NCI-H774 (cell line): ENCODE data around the gene APAF1.
"Not testable (repeated sequence)": the region's sequence is repeated elsewhere in the genome, so short reads cannot be mapped to it uniquely, and the experiment has no call there.

Experiments
- DNase-seq: peaks from one replicate; lab custom pipeline; 2025; lab: John Stamatoyannopoulos, UW

Gene APAF1

GRCh38 chr12:98727196-98727595 is 82.1 kb downstream of the APAF1 start:
- no peak for DNase-seq

DNA sequence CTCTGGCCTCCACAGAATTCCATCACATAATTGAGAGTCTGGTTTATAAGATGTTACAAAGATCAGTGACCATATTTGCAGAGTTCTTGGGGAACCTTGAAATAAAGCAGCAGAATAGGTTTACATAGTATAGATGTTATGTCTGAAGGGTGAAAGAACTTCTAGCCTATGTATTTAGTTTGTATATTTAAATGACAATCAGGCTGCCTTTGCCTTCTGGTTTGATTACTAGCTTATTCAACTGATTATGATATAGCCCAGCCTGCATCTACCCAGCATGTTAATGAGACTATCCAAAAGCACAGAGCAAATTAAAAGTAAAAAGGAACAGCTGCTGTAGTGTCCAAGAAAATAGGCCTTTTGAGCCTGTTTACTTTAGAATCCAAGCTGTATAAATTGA is 85.3 kb downstream of the APAF1 start:
- DNase-seq: no peak

GRCh38 chr12:98733667-98734350 is 88.7 kb downstream of the APAF1 start:
- no peak for DNase-seq

DNA sequence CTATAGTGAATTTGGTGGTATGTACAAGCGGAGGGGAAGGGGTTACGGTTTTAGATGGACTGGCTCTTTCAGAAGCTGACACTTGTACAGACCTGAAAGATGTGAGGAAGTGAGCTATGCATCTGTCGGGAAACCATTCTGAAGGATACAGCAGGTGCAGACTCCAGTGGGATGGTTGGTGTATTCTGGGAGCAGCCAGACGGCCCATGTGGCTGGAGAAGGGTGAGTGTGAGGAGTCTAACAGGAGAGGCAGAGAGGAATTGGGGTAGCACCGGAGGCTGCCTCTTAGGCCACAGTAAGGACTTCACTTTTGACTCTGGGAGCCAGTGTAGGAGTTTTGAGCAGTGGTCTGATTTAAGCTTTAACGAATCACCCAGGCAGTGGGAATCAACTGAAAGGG is 90.7 kb downstream of the APAF1 start:
- no peak for DNase-seq

DNA sequence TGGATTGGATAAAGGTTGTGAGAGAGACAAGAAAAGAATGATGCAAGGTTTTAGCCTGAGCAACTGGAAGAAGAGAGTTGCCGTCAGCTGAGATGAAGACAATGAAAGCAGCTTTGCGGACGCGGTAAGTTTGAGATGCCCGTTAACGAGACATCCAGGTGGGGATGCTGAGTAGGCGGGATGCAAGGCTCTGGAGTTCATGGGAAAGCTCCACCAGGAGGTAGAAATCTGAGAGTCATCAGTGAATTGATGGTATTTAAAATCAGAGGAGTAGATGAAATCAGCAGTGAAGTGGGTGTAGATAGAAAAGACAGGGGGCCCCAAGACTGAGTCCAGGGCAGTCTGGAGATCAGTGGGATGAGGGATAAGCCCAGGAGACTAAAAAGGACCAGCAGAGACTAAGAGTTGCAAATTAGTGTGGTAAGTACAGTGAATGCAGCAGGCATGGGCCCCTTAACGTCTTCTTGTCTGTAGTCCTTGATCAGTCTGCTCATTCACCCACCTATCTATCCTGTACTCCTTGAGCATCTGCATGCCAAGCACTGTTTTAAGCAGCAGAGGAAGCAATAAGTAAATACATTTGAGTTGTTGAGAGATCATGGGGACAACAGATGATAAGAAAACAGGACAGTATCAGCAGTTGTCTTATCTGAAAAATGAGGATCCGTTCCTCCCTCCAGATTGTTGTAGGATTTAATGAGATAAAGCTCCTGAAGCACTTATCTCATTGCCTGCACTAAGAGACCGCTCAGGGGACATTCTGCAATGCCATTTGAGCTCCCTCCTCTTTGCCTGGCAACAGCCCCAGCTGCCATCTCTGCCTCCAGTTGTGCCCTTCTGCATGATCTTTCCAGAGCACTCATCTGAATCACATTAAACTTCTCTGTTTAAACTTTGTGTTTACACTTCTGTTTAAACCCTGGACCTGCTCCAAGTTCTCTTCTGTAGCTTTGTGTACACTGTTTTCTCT is 91.5 kb downstream of the APAF1 start:
- peak; percentile 54 for DNase-seq

DNA sequence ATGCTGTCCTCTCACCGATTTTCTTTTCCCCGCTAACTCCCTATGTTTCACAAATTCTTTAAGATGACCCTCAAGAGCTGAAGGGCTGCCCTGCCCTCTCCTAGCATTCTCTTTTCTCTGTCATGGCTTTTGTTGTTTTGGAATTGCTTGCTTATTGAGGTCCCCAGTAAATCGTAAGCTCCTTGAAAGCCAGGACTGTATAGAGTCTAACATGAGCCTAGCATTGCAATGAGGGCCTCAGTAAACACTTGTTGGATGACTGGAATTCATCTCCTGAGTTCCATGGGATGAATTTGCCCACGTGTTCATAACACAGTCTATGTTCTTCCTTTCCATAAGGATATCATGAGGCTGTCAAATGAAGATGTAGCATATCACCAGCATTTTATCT is 92.2 kb downstream of the APAF1 start:
- no peak for DNase-seq

- no peak for DNase-seq
Observed at GRCh38 chr12:98738002-98738401, 92.9 kb downstream of the APAF1 start.

DNA sequence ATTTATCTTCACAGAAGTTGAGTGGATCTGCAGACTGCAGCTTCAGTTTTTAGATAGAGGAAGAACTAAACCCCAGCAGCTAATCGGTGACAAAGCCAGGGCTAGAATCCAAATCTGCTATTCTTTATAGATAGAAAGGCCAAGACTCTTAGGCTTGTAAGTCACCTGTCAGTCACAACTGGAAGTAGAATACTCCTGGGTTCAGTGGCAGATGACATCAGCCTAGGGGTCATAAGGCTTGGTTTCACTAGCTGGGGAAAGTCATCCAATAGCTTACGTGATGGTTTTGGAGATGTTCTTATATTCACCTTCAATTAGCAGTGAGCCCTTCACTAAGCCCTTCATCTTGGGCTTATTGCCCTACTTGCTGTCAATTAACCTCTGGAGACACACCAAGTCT is 93.4 kb downstream of the APAF1 start:
- DNase-seq: no peak

- DNase-seq: no peak
Observed at GRCh38 chr12:98740751-98741150, 95.7 kb downstream of the APAF1 start.

GRCh38 chr12:98741196-98741555 is 96.1 kb downstream of the APAF1 start:
- DNase-seq: no peak

DNA sequence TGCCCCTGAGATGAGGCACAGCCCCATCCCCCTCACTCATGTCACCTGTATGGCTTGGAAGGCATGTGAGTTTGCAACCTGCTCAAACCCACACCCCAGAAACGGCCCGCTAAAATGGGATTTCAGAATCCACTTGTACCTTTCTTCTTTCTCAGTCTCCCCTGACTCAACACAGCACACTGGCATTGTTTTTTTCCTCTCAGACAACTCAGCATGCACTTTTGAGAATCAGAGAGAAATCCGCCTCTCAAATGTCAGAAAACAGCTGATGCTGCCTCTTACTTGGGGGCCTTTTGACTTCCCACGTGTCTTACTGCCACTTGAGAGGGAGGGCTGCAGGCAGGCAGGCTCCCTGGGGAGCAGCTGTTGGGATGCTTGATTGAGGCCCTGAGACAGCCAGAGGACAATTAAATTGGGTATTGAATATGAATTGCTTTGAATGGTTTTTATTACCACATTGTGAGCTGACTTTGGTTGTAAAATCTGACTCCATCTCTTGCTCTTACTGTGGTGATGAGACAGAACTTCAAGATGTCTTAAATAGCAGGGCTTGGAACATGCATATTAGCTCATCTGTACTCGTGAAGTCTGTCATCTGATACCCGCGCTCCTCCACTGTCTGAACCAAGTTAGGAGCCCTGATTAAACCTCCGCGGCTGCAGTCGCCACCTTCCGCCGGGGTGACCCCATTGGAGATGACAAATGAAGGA is 96.6 kb downstream of the APAF1 start:
- no peak for DNase-seq

DNA sequence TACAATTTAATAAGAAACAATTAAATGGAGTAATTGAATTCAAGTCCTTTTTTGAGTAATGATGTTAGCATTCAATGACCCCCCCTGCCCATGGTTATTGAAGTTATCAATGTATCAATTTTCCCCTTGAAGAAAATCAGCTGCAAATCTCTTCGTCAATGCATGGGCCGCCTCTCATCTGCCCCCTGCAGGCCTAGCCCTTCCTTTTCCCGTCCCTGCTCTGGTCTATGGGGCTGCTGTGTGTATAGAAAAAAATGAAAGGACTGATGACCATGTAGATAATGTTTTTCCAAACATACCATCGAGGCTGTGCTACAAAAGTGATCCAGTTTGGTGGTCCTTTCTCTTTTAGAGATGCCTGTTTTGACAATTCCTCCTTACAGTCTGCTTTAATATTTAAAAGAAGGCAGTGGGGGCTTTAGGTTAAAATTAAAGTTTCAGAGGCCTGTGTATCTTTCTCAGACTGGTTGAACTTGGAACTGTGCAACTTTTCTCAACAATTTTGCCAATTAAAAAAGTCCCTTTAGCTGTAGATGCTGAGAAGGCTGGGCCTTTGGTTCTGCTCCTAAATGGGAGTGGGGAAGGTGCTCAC is 98.4 kb downstream of the APAF1 start:
- DNase-seq: no peak

- DNase-seq: no peak
Observed at GRCh38 chr12:98744680-98745079, 99.6 kb downstream of the APAF1 start.

DNA sequence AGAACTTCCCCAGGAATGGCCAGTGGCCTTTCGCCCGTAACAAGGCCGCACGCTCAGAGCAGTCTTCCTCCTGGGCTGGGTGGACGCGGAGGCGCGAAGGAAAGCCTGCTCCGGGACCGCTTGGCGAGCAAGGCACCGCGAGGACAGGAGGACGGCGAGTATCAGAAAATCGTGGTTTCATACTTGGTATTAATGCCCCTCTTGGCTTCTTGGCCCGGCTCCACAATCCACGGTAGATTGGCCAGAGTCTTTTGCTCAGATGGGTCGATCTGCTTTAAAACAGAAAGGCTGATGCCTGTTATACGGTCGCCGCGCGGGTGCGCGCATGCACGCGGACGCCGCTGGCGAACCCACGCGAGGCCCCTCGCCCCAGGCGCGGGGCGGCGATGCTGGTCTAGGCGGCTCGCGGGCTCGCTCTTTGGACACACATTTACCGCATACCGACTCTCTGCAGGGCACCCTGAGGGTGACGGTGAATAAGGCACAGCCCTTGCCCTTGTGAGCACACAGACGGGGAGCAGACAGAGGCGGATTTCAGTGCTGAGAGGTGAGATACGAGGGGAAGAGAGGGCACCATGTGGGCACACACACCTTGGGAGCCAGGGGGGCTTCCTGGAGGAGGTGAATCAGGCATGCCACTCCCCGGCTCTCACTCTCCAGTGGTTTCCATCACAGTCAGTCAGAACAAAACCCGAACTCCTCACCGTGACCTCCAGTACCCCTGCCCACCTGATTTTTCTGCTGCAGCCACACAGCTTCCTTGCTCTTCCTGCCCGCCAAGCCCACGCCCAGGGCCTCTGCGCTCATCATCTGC is 100.7 kb downstream of the APAF1 start:
- DNase-seq: no peak

DNA sequence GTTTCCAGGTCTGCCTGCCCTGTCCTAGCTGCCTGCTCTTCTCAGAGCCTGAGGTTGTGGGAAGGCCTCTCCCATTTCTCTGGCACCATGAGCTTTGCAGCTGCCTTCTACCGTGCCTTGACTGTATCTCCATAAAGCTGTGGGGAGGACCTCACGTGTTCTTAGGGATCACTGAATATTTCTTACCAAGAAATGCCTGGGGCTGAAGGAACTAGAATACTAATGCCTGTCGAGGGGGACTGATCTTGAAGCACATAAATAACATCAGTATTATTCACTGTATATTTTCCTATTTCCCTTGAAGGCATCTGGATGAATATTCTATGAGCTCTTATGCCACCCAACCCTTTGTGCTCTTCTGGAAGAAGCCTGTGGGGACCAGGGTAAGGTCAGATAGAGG is 103.4 kb downstream of the APAF1 start:
- DNase-seq: no peak

GRCh38 chr12:98750511-98750910 is 105.4 kb downstream of the APAF1 start:
- no peak for DNase-seq

DNA sequence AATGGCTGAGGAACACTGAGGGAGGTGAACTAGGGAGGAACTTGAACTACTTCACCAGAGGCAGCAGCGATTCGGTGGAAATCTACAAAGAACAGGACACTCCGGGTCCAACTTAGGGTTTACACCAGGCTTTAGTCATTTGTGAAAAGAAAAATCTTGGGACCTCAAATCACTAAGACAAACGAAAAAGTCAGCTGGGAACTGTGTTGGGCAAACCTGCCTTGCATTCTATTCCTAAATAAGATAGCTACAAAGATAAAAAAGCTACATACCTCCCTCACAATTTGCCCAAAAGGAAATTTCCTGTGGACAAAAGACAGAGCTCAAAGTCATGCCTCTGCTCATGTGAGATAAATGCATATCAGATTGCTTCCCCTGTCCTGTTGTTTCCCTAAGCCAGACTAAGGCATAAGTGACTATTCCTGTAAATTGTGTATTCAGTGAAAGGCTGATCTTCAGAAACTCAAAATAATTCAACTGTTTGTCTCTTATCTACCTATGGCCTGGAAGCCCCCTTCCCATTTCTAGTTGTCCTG is 106.6 kb downstream of the APAF1 start:
- no peak for DNase-seq

DNA sequence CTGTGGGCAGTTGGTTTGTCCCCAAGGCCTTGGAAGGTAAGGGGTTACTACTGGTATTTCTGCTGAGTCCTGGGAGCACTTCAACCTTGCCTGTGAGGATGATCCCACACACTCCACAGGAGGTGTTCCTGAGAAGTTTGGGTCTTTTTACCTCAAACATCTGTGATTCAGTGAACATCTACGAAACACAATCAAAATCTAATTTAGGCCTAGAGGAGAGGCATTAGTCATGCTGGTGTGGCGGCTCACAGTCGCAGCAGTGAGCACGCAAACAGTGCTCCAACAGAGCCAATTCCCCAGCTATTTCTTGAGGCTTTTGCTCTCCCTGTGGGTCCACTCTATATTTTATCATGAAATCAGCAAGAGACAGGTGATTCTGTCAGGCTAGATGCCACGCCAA is 107.6 kb downstream of the APAF1 start:
- no peak for DNase-seq

DNA sequence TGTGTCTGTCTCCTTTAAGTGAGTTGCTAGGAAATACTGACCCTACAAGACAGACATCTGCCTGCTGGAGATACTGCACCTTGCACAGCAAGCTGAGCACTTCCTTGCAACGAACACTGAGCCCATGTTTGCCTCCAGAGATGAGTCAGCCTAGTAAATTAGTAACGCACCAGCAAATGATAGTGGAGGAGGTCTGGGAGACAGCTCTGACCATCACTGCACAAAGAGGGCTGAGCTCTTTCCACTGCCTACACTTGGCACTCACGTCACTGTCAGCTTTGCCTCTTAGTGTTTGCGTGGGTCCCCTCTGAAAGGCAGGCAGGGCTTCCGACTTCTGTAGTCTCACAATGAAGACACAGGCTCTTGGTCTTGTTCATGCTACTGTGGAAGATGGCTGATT is 109.0 kb downstream of the APAF1 start:
- no peak for DNase-seq

DNA sequence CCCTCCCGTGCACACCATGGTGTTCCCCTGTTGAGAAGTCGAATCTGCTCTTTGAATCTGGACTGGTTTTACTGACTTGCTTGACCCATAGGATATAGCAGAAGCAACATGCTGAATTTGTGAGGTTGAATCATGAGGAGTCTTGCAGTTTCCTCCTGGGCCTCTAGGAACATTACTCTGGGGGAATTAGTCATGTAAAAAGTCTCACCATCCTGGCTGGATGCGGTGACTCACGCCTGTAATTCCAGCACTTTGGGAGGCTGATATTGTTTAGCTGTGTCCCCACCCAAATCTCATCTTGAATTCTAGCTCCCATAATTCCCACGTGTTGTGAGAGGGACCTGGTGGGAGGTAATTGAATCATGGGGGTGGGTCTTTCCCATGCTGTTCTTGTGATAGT is 110.8 kb downstream of the APAF1 start:
- DNase-seq: not testable (repeated sequence)

DNA sequence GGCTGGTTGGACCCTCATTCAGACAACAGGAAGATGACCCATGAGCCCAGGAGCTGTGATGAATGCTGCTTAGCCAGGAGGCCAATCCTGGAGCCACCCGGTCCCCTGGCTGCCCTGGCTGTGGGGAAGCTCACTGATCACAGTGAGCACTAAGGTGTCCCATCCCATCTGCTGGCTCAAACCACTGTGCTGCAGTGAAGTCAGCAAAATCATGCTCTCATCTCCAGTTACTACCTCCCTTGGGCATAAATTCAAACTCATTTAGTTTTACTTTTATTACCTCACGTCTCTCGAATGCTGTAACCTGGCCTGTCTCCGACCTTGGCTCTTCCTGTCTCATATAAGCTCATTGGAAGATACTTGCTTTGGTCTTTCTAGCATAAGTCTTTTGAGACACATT is 112.4 kb downstream of the APAF1 start:
- no peak for DNase-seq
